HFF-Myc (cell line): ENCODE data around the gene MANEA.
A peak's percentile ranks its signal among the peaks of the same experiment; 100 is the strongest.

Source experiments
- DNase-seq: peaks from one replicate; pipeline ENCODE4 v3.0.0-alpha.2; 2011; ENCODE audit warnings: low read depth; ENCODE audit errors: extremely low read depth
- H3K4me3 ChIP-seq: replicated peaks from 2 replicates; pipeline ENCODE4 v1.5.1; 2011; ENCODE audit warnings: low read depth, mild to moderate bottlenecking, control low read depth, low read length
- TF ChIP-seq, protein P1 (sequence below): IDR thresholded peaks from 2 replicates; pipeline ENCODE4 v1.5.1; 2012; ENCODE audit warnings: mild to moderate bottlenecking, low read depth, low read length, control low read depth; ENCODE audit errors: missing control alignments

The MANEA gene

DNA sequence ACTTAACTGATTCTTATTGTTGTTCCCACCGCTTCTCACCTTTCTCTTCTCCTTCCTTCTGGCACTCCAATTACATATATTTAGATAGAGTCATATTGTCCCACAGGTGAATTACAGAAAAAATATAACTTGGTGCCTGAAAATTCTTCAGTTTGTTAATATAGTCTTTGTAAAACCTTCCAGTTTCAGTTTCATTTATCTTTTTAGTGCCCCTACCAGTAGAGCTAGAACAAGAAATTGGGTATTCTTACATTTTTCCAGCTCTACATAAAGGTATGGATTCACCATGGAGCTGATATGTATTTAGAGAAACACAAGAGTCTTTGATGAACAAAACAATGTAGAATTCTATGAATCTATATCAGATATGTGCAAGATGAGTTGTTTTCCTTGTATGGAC, 10.7 kb downstream of the MANEA start:
- no peak for DNase-seq
- no peak overlapping the region for H3K4me3 ChIP-seq
- TF ChIP-seq, protein P1, sequence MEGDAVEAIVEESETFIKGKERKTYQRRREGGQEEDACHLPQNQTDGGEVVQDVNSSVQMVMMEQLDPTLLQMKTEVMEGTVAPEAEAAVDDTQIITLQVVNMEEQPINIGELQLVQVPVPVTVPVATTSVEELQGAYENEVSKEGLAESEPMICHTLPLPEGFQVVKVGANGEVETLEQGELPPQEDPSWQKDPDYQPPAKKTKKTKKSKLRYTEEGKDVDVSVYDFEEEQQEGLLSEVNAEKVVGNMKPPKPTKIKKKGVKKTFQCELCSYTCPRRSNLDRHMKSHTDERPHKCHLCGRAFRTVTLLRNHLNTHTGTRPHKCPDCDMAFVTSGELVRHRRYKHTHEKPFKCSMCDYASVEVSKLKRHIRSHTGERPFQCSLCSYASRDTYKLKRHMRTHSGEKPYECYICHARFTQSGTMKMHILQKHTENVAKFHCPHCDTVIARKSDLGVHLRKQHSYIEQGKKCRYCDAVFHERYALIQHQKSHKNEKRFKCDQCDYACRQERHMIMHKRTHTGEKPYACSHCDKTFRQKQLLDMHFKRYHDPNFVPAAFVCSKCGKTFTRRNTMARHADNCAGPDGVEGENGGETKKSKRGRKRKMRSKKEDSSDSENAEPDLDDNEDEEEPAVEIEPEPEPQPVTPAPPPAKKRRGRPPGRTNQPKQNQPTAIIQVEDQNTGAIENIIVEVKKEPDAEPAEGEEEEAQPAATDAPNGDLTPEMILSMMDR, result no peak

DNA sequence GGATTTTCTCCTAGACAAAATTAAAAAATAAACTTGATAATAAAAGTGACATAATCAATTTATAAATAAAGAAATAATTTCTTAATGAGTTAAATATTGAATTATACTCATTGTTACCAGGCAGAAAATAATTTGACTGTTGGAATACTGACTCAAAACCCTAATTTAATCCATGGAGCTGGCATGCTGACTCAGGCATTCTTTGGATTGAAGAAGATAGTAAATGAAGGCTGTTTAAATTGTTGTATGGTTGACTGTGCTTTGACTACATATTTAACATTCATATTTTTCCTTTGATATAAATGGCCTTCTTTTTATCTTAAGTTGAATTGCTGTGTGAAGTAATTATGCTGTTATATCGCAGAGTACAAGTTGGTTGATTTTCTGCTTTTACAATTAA, 11.7 kb downstream of the MANEA start:
- no peak for DNase-seq
- H3K4me3 ChIP-seq, result no peak overlapping the region
- TF ChIP-seq, protein P1, result no peak

DNA sequence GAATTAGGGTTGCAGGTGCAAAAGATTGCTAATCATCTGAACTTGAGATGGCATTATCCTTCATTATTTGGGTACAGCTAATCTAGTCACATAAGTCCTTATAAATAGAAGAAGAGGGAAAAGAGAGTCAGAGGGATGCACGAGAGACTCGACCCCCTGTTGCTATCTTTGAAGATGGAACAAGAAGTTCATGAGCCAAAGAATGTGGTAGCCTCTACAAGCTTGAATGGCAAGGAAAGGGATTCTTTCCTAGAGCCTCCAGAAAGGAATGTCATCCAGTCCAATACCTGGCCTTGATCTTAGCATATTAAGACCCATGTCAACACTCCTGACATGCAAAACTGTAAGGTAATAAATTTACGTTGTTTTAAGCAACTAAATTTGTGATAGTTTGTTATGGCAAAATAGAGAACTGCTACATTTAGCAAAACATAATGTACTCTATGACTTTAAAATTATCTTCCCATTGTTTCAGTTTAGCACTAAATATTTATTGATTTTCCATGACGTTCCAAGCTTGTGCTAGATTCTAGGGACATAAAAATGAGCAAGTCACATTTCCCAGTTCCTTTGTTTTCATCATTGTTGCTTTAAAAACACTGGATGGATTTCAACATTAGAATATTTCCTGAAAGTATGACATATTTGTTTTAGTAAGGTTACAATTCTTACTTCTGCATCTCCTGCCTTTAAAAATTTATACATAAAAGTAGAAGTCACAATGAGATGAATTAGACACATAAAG, 12.7 kb downstream of the MANEA start:
- TF ChIP-seq, protein P1, result no peak
- H3K4me3 ChIP-seq, result no peak overlapping the region
- DNase-seq, result no peak

DNA sequence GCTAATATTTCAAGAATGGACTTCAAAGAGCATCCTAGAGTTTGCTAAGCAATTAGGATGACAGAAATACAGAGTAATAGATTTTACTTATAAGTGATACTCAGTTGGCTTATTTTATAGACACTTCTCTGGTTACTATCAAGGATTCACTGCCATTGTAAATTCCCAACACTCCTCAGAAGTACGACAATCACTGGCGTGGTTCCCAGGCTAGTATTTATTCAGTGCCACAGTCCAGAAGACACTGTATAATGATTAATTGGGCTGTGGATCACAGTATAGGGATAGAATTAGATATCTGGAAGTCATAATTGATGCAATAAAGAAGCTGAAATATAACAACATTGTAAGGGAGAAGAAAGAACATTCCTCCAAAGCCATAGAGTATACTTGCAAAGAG, 15.7 kb downstream of the MANEA start:
- H3K4me3 ChIP-seq, result no peak overlapping the region
- no peak for DNase-seq
- TF ChIP-seq, protein P1, result no peak

DNA sequence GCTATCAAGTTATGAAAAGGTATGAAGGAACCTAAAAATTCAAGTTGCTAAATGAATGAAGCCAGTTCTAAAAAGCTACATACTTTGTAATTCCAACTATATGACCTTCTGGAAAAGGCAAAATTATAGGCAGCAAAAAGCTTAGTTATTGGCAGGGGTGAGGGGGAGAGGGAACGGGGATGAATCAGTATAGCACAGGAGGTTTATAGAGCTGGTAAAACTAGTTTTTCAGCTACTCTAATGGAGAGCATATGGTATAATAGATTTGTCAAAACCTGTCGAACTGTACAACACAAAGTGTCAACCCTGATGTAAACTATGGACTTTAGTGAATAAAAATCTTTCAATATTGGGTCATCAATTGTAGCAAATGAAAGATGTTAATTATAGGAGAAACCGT, 18.7 kb downstream of the MANEA start:
- TF ChIP-seq, protein P1, result no peak
- H3K4me3 ChIP-seq, result no peak overlapping the region
- no peak for DNase-seq

DNA sequence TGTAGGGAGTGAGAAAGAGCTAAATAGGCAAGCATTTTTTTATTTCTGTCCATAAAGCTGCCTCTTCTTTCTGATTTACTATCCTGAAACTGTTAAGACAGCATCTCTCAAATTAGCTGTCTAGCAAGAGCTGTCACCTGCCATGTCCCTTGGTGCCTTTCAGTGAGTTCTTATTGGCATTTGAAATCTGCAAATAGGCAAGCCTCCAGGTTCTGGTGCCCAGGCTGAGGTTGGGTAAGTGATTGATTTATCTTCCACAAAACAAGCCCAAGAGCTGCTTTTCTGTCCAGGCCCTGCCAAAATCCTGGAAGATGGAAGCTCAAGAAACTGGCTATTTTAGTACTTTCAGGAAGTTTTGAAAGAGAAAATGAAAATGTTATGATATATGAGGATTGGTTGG, 22.4 kb downstream of the MANEA start:
- no peak overlapping the region for H3K4me3 ChIP-seq
- TF ChIP-seq, protein P1, result no peak
- DNase-seq, result no peak

DNA sequence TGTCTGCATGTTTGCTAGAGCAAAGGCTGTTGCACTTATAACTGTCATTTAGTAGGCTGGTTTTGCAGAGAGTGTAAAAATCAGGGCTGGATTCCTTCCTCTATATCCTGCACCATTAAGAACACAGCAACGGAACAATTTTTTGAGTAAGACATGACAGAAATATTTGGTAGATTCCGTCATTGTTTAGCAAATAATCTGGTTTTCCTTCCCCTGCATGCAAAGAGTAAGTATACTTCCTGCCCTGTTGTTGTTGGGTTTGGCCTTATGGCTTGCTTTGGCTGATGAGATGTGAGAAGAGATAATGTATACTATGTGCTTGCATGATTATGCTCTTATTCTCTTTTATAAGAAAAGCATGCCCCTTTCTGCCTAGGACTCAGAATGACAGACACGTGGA, 23.8 kb downstream of the MANEA start:
- H3K4me3 ChIP-seq, result no peak overlapping the region
- peak; percentile 33 for DNase-seq
- TF ChIP-seq, protein P1, result no peak
